Activated naive CD4-positive, alpha-beta T cell treated with anti-CD3 and anti-CD28 coated beads, Interleukin-2, amount 50 U/mL, for 24 hours (primary cell): Measurements from ENCODE around the gene PCP4.

Experiments
- H3K27ac Mint-ChIP-seq: one replicate; pipeline ENCODE4 v1.8.0; 2021; ENCODE audit warnings: mild to moderate bottlenecking, mixed read lengths
- H3K27me3 Mint-ChIP-seq: one replicate; pipeline ENCODE4 v1.8.0; 2021; ENCODE audit warnings: mixed read lengths
- H3K36me3 Mint-ChIP-seq: one replicate; pipeline ENCODE4 v1.8.0; 2021; ENCODE audit warnings: mixed read lengths
- H3K4me1 Mint-ChIP-seq: one replicate; pipeline ENCODE4 v1.8.0; 2021; ENCODE audit warnings: mixed read lengths
- H3K4me3 Mint-ChIP-seq: one replicate; pipeline ENCODE4 v1.8.0; 2021; ENCODE audit warnings: mild to moderate bottlenecking, mixed read lengths
- H3K9me3 Mint-ChIP-seq: one replicate; pipeline ENCODE4 v1.8.0; 2021; ENCODE audit warnings: mixed read lengths

Gene PCP4

DNA sequence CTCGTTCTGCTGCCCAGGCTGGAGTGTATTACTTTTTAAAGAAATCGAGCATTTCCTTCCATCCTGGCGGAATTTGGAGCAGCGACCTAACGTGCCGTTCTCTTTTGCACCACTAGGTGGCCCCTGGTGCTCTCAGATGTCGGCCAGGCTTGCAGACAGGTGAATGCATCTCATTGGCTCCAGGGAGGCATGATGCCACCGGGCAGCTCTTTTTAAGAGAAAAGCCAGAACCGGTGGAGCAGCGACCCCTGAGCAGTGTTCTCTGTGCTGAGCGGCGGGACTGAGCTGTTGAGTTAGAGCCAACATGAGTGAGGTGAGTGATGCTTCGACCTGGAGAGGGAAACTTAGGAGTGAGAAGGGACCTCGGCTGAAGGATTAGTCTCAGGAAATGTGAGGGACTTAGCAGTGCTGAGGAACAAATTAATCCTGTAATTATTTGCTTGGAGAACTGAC is at the start of gene PCP4:
Gene PCP4, plus strand, starts transcription at position 241 of the 453 bp plus-strand sequence. Its CDS starts 64 bp downstream, at position 305.
- Mint-ChIP-seq H3K27me3 (peaks cover 9% of the 10 kb centered on the region), H3K9me3 (no peaks in the 10 kb centered on the region), H3K4me1 (no peaks in the 10 kb centered on the region), H3K27ac (no peak within 1 kb of the TSS), H3K36me3 (no peaks in the 10 kb centered on the region), H3K4me3 (no peak within 1 kb of the TSS)

- H3K27me3 Mint-ChIP-seq: no peaks in the 10 kb centered on the region
- H3K4me1 Mint-ChIP-seq: no peaks in the 10 kb centered on the region
- H3K36me3 Mint-ChIP-seq: no peaks in the 10 kb centered on the region
- H3K9me3 Mint-ChIP-seq: no peaks in the 10 kb centered on the region
- no peak overlapping the region for H3K4me3 Mint-ChIP-seq
- H3K27ac Mint-ChIP-seq: no peak overlapping the region
These were observed 48.7 kb upstream of the PCP4 start for GRCh38 chr21:39818557-39818956.

DNA sequence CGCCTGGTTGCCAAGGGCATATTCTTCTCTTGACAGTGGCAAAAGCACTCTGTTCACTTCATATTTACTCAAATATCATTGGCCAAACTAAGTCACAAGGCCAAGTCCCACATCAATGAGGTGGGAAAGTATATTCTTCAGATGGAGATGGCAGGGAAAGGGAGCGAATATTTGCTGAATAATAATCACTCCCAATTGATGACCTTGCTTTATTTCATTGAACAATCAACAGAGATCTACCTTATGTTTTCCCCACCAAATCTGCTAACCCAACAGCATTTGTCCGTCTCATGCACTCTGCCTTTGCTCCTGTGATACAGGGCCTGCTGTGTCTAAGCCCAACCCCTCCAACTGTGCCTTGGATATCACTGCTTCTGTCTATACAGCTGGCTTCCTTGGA is 45.2 kb upstream of the PCP4 start:
- Mint-ChIP-seq H3K27me3 (no peaks in the 10 kb centered on the region), H3K4me3 (no peak overlapping the region), H3K4me1 (no peaks in the 10 kb centered on the region), H3K9me3 (peaks cover 5% of the 10 kb centered on the region), H3K36me3 (no peaks in the 10 kb centered on the region), H3K27ac (no peak overlapping the region)

DNA sequence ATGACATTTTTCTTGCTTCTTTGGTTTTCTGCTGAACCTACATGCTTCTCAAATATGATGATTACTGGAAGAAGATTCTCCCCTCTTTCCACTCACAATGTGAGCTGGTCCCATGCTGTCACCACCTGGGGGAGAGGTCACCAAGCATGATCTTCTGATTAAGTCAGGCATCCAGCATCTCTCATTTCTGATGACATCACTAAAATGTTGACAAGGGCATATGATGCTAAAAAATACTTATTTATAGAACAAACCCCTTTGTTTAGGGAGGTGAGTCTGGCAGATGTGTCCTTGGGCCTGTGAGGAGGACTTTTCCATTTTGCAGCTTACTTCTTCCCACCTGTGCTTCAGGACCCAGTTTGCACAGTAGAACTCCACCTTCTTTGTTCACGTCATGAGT is 42.0 kb upstream of the PCP4 start:
- peaks cover 5% of the 10 kb centered on the region for H3K9me3 Mint-ChIP-seq
- no peak overlapping the region for H3K27ac Mint-ChIP-seq
- H3K4me1 Mint-ChIP-seq: no peaks in the 10 kb centered on the region
- H3K4me3 Mint-ChIP-seq: no peak overlapping the region
- H3K36me3 Mint-ChIP-seq: no peaks in the 10 kb centered on the region
- no peaks in the 10 kb centered on the region for H3K27me3 Mint-ChIP-seq

GRCh38 chr21:39834543-39834942 is 32.7 kb upstream of the PCP4 start:
- H3K4me1 Mint-ChIP-seq: no peaks in the 10 kb centered on the region
- H3K36me3 Mint-ChIP-seq: no peaks in the 10 kb centered on the region
- H3K9me3 Mint-ChIP-seq: no peaks in the 10 kb centered on the region
- H3K27ac Mint-ChIP-seq: no peak overlapping the region
- H3K27me3 Mint-ChIP-seq: peaks cover 3% of the 10 kb centered on the region
- H3K4me3 Mint-ChIP-seq: no peak overlapping the region

DNA sequence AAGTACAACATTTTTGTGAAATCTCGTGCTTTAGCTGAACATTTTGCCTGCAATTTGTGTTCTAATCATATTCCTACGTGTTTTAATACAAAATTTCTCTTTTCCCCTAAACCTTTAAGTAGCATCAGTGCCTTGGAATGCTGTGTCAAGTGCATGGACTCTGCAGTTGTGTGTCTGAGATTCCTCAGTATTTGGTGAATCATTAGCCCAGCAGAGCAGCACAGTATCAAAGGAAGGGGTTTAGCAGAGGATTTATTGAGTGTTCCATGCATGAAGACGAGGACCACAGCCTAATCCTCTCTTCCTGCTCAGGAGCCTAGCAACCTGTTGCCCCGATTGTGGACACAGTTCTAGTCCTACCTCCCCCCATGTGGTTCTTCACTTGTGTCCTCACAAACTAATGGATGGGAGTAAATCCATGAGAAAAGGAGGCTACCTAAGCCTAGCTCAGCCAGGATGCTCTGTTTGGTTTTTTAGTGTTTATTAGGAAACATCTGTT is 29.3 kb upstream of the PCP4 start:
- no peaks in the 10 kb centered on the region for H3K36me3 Mint-ChIP-seq
- H3K4me1 Mint-ChIP-seq: no peaks in the 10 kb centered on the region
- no peak overlapping the region for H3K27ac Mint-ChIP-seq
- no peaks in the 10 kb centered on the region for H3K9me3 Mint-ChIP-seq
- H3K4me3 Mint-ChIP-seq: no peak overlapping the region
- peaks cover 3% of the 10 kb centered on the region for H3K27me3 Mint-ChIP-seq

GRCh38 chr21:39840373-39841097 is 26.7 kb upstream of the PCP4 start:
- H3K27ac Mint-ChIP-seq: no peak overlapping the region
- no peak overlapping the region for H3K4me3 Mint-ChIP-seq
- H3K27me3 Mint-ChIP-seq: peaks cover 3% of the 10 kb centered on the region
- no peaks in the 10 kb centered on the region for H3K9me3 Mint-ChIP-seq
- no peaks in the 10 kb centered on the region for H3K4me1 Mint-ChIP-seq
- H3K36me3 Mint-ChIP-seq: no peaks in the 10 kb centered on the region

- H3K36me3 Mint-ChIP-seq: no peaks in the 10 kb centered on the region
- no peak overlapping the region for H3K4me3 Mint-ChIP-seq
- no peak overlapping the region for H3K27ac Mint-ChIP-seq
- no peaks in the 10 kb centered on the region for H3K4me1 Mint-ChIP-seq
- peaks cover 3% of the 10 kb centered on the region for H3K27me3 Mint-ChIP-seq
- H3K9me3 Mint-ChIP-seq: no peaks in the 10 kb centered on the region
These were observed 24.3 kb upstream of the PCP4 start for GRCh38 chr21:39842741-39843459.

GRCh38 chr21:39843483-39843882 is 23.8 kb upstream of the PCP4 start:
- no peak overlapping the region for H3K4me3 Mint-ChIP-seq
- H3K4me1 Mint-ChIP-seq: no peaks in the 10 kb centered on the region
- H3K9me3 Mint-ChIP-seq: no peaks in the 10 kb centered on the region

DNA sequence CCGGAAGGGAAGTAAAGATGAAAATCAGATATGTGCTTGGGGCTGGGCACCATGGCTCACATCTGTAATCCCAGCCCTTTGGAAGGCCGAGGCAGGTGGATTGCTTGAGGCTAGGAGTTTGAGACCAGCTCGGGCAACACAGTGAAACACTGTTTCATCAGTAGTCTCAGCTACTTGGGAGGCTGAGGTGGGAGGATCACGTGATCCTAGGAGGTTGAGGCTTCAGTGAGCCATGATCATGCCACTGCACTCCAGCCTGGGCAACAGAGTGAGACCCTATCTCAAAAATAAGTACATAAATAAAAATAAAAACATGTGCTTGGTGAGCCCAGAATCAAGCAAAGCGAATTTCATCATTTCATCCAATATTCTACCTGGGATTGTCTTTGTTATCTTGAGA is 23.3 kb upstream of the PCP4 start:
- H3K36me3 Mint-ChIP-seq: no peaks in the 10 kb centered on the region
- H3K27ac Mint-ChIP-seq: no peak overlapping the region
- H3K27me3 Mint-ChIP-seq: peaks cover 3% of the 10 kb centered on the region
- no peaks in the 10 kb centered on the region for H3K4me1 Mint-ChIP-seq
- H3K4me3 Mint-ChIP-seq: no peak overlapping the region
- H3K9me3 Mint-ChIP-seq: no peaks in the 10 kb centered on the region

More at GRCh38 chr21:39843483-39843882, 23.8 kb upstream of the PCP4 start:
- Mint-ChIP-seq H3K27me3 (peaks cover 3% of the 10 kb centered on the region), H3K36me3 (no peaks in the 10 kb centered on the region), H3K27ac (no peak overlapping the region)

GRCh38 chr21:39845571-39846130 is 21.6 kb upstream of the PCP4 start:
- Mint-ChIP-seq H3K4me1 (no peaks in the 10 kb centered on the region), H3K4me3 (no peak overlapping the region), H3K9me3 (no peaks in the 10 kb centered on the region), H3K27me3 (peaks cover 3% of the 10 kb centered on the region), H3K27ac (no peak overlapping the region), H3K36me3 (no peaks in the 10 kb centered on the region)

- H3K36me3 Mint-ChIP-seq: no peaks in the 10 kb centered on the region
- no peak overlapping the region for H3K27ac Mint-ChIP-seq
- H3K27me3 Mint-ChIP-seq: peaks cover 3% of the 10 kb centered on the region
- H3K4me1 Mint-ChIP-seq: no peaks in the 10 kb centered on the region
- H3K9me3 Mint-ChIP-seq: no peaks in the 10 kb centered on the region
- H3K4me3 Mint-ChIP-seq: no peak overlapping the region
These were observed 19.4 kb upstream of the PCP4 start for GRCh38 chr21:39847877-39848276.

DNA sequence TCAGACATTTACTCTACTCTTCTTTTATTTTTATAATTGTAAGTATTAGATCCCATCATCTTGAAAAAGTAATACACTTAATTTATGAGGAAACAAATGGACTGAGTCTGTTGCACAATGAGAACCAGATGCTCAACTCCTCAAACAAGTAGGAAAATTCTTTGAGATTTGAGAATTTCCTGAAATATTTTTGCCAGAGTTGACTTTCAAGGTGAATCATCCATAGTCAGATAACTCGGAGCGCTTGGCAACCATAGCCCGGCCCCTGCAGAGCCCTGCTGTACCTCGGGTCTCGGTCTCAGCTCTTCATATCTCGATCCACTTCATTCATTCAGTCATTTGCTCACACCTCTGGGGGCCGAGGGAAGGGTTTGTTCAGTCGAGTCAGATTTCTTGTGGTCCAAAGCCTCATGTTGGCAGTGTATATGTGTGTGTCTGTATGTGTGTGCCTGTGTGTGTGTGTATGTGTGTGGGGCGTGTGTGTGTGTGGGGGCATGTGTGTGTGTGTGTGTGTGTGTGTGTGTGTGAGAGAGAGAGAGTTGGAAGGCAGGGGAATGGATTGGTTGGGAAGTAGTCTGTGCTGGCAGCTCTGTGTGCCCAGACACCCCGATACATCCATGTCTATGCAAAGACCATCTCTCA is 18.1 kb upstream of the PCP4 start:
- Mint-ChIP-seq H3K27me3 (no peaks in the 10 kb centered on the region), H3K36me3 (no peaks in the 10 kb centered on the region), H3K4me1 (no peaks in the 10 kb centered on the region), H3K27ac (no peak overlapping the region), H3K4me3 (no peak overlapping the region), H3K9me3 (peaks cover 3% of the 10 kb centered on the region)

- Mint-ChIP-seq H3K9me3 (peaks cover 5% of the 10 kb centered on the region), H3K27ac (no peak overlapping the region), H3K27me3 (no peaks in the 10 kb centered on the region), H3K4me1 (no peaks in the 10 kb centered on the region), H3K36me3 (no peaks in the 10 kb centered on the region), H3K4me3 (no peak overlapping the region)
These were observed 16.9 kb upstream of the PCP4 start for GRCh38 chr21:39850333-39850732.

DNA sequence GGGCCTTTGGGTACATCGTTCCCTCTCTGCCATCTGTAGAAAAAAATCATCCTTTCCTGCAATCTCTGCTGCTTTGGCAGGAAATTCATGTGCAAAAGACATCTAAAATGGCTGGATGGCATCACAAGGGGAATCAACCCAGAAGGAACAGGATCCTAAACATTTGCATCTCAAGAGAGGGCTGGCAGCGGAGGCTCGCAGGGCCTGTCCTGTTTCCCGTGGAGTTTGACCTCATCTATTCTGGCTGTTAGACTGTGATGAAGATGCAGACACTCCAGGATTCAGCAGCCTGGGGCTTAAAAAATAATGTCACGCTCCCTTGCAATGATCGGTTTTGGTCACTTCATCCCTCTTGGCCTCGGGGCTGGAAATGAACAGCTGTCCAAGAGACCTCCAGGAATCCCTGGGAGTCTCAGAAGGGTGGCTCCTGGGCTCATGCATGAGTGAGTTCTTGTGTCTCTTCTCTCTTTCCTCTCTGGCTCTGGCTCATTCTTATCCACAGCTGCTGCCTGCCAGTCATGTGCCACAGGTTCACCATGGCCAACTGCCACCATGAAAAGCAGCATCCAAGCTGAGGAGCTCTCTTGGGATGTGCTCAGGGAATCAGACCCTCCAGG is 16.1 kb upstream of the PCP4 start:
- H3K36me3 Mint-ChIP-seq: no peaks in the 10 kb centered on the region
- H3K4me3 Mint-ChIP-seq: no peak overlapping the region
- no peak overlapping the region for H3K27ac Mint-ChIP-seq
- peaks cover 9% of the 10 kb centered on the region for H3K9me3 Mint-ChIP-seq
- H3K27me3 Mint-ChIP-seq: no peaks in the 10 kb centered on the region
- H3K4me1 Mint-ChIP-seq: no peaks in the 10 kb centered on the region
